Stimulated activated CD8-positive, alpha-beta memory T cell treated with anti-CD3 and anti-CD28 coated beads, Interleukin-15, amount 100 ng/mL, for 24 hours (primary cell): Measurements from ENCODE around the gene FUT6.

Experiments used
- DNase-seq: peaks from one replicate; pipeline ENCODE4 v3.0.0-alpha.2; 2020; ENCODE audit warnings: low read depth

FUT6 gene

GRCh38 chr19:5827891-5828660, 11.4 kb downstream of the FUT6 start:
- DNase-seq = peak; percentile 90

- DNase-seq = no peak
Observed at GRCh38 chr19:5827342-5827890, 12.1 kb downstream of the FUT6 start.

GRCh38 chr19:5826531-5827341, 12.8 kb downstream of the FUT6 start:
- no peak for DNase-seq

- DNase-seq = no peak
Observed at GRCh38 chr19:5825178-5825577, 14.3 kb downstream of the FUT6 start.

- no peak for DNase-seq
Observed at GRCh38 chr19:5824751-5825150, 14.8 kb downstream of the FUT6 start.

GRCh38 chr19:5823579-5824281, 15.8 kb downstream of the FUT6 start:
- no peak for DNase-seq

- DNase-seq = no peak
Observed at GRCh38 chr19:5822181-5822844, 17.2 kb downstream of the FUT6 start.

- no peak for DNase-seq
Observed at GRCh38 chr19:5821521-5822180, 17.9 kb downstream of the FUT6 start.

- no peak for DNase-seq
Observed at GRCh38 chr19:5820785-5821184, 18.7 kb downstream of the FUT6 start.

GRCh38 chr19:5818594-5818993, 20.9 kb downstream of the FUT6 start:
- DNase-seq = no peak

GRCh38 chr19:5817218-5817617, 22.3 kb downstream of the FUT6 start:
- no peak for DNase-seq

- no peak for DNase-seq
Observed at GRCh38 chr19:5814852-5815246, 24.7 kb downstream of the FUT6 start.

- no peak for DNase-seq
Observed at GRCh38 chr19:5814123-5814851, 25.2 kb downstream of the FUT6 start.

GRCh38 chr19:5811117-5811516, 28.4 kb downstream of the FUT6 start:
- no peak for DNase-seq

- no peak for DNase-seq
Observed at GRCh38 chr19:5809469-5809868, 30.0 kb downstream of the FUT6 start.

GRCh38 chr19:5809053-5809452, 30.4 kb downstream of the FUT6 start:
- DNase-seq = no peak

- no peak for DNase-seq
Observed at GRCh38 chr19:5808120-5808816, 31.2 kb downstream of the FUT6 start.

GRCh38 chr19:5806905-5807304, 32.6 kb downstream of the FUT6 start:
- DNase-seq = no peak

GRCh38 chr19:5806133-5806489, 33.4 kb downstream of the FUT6 start:
- no peak for DNase-seq

GRCh38 chr19:5805462-5806132, 33.9 kb downstream of the FUT6 start:
- DNase-seq = no peak
